T-helper 1 cell (primary cell): ENCODE results near the gene CHST6.
"Not testable (repeated sequence)": the region's sequence is repeated elsewhere in the genome, so short reads cannot be mapped to it uniquely, and the experiment has no call there.

ENCODE experiments used
- DNase-seq, 5 donors: peaks; one replicate each; pipeline ENCODE4 v3.0.0-alpha.2; 2012 to 2020

The CHST6 gene

DNA sequence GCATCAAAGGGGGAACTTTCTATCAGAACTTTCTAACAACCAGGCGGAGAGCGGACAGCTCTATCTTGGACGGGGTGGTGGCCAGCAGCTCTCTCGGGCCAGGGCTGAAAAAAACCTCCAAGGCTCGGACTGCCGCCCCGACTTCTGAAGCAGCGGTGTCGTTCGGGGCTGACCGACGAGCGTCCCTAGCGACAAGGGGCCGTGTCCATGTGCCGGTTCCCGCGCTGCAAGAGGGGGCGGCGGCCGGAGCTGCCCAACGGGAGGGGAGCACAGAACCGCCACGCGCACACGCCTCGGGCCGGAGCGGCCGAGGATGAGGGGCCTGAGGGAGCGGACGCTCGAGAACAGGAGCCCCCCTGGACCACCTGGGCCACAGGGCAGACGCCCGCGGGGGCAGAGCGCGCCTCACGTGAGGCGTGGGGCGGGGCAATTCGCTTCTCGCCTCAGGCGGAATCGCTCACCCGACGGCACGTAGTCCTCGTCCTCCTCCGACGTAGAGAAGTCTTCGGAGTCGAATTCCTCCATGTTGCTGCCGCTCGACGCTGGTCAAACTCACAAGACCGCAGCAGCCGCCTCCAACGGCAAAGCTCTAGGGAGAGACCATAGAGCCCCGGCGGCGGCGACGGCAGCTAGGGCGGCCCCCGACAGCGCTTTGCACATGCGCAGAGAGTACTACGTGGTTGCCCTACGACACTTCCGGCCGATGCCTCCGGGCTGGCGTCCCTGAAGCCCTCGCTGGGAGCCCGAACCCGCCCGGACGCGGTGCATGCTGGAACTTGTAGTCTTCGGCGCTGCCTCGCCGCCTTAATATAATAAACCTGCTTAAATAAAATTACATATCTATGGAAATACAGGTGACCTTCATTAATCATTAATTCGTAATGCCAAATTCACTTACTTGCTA lies 62.2 kb downstream of the CHST6 start, which contains the start of gene CFDP1:
Gene CFDP1, minus strand, starts transcription at position 676 of the 904 bp plus-strand sequence. Its CDS starts 151 bp downstream, at position 525.
- DNase-seq = peak; percentile 92 to 96 (median 94)

GRCh38 chr16:75429621-75430403 lies 65.4 kb downstream of the CHST6 start:
- no peak for DNase-seq

DNA sequence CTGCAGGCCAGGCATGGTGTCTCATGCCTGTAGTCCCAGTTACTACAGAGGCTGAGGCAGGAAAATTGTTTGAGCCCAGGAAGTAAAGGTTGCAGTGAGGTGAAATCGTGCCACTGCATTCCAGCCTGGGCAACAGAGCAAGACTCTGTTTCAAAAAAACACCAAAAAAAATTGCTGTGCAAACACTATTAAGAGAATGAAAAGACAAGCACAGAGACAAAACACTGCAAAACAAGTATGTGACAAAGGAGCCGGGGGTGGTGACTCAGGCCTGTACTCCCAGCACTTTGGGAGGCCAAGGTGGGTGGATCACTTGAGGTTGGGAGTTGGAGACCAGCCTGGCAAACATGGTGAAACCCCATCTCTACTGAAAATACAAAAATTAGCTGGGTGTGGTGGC lies 68.7 kb downstream of the CHST6 start:
- not testable (repeated sequence) for DNase-seq

GRCh38 chr16:75424105-75424762 lies 71.0 kb downstream of the CHST6 start:
- not testable (repeated sequence) for DNase-seq

- DNase-seq = no peak
These were observed 71.5 kb downstream of the CHST6 start for GRCh38 chr16:75423723-75424104.
